PC-3 (cell line): ENCODE data around the gene RNF157. TPM values are rescaled to one million over a fixed set of nuclear protein-coding genes. Genes with fewer than 3 reads are reported as not detected.

Experiments used
- ATAC-seq: fragments of 200-7000 bp; cut with Tn5 transposase; 2 replicates; pipeline ENCODE4 v1.9.1; 2020; ENCODE audit warnings: mild to moderate bottlenecking, moderate library complexity
- BruUV-seq: library from RNA; stranded (reverse); fragments of 400-500 nt; replicated peaks from 2 replicates; lab custom pipeline; 2021; lab: Mats Ljungman, UMichigan
- CTCF ChIA-PET: fragments of 300-600 bp; sonication (Branson Sonifier 250); formaldehyde crosslinking; loops from one replicate; lab custom pipeline; 2022; ENCODE audit warnings: antibody characterized with exemption; lab: Charles Lee
- POLR2A ChIA-PET: fragments of 300-600 bp; sonication (Branson Sonifier 250); formaldehyde crosslinking; loops from one replicate; lab custom pipeline; 2022; ENCODE audit warnings: antibody characterized with exemption; ENCODE audit not compliant: unreplicated experiment; lab: Charles Lee
- DNase-seq: peaks from one replicate; pipeline ENCODE4 v3.0.0-alpha.2; 2015
- H2AFZ ChIP-seq: fragments of 300-600 bp; sonication (generic); 2 replicates; pipeline ENCODE4 v1.6.0; 2016; ENCODE audit warnings: antibody characterized with exemption, low read length
- H3F3A ChIP-seq: fragments of 300-600 bp; sonication (generic); one replicate; pipeline ENCODE4 v1.6.0; 2017; ENCODE audit warnings: antibody characterized with exemption, low read length, control low read depth, mild to moderate bottlenecking; ENCODE audit not compliant: unreplicated experiment
- H3K27ac ChIP-seq: fragments of 300-600 bp; sonication (generic); 2 replicates; pipeline ENCODE4 v1.5.1; 2016; ENCODE audit warnings: mild to moderate bottlenecking, low read length
- H3K27me3 ChIP-seq: fragments of 300-600 bp; sonication (generic); 2 replicates; pipeline ENCODE4 v1.6.1; 2016; ENCODE audit warnings: low read length, mixed read lengths
- H3K36me3 ChIP-seq: fragments of 300-600 bp; sonication (generic); 2 replicates; pipeline ENCODE4 v1.6.1; 2016; ENCODE audit warnings: low read depth, mixed run types, low read length, mixed read lengths
- H3K4me1 ChIP-seq: fragments of 300-600 bp; sonication (generic); 2 replicates; pipeline ENCODE4 v1.5.1; 2016; ENCODE audit warnings: low read length; ENCODE audit not compliant: insufficient read depth
- H3K4me2 ChIP-seq: fragments of 300-600 bp; sonication (generic); 2 replicates; pipeline ENCODE4 v1.6.0; 2016; ENCODE audit warnings: low read length
- H3K4me3 ChIP-seq: fragments of 300-600 bp; sonication (generic); 2 replicates; pipeline ENCODE4 v1.5.1; 2016; ENCODE audit warnings: mild to moderate bottlenecking, low read length, mixed read lengths
- H3K79me2 ChIP-seq: fragments of 300-600 bp; sonication (generic); 2 replicates; pipeline ENCODE4 v1.6.1; 2017; ENCODE audit warnings: low read length, mixed read lengths
- H3K9ac ChIP-seq: fragments of 300-600 bp; sonication (generic); 2 replicates; pipeline ENCODE4 v1.6.0; 2016; ENCODE audit warnings: mild to moderate bottlenecking, low read length
- H3K9me2 ChIP-seq: fragments of 300-600 bp; sonication (generic); replicated peaks from 2 replicates; pipeline ENCODE4 v1.6.1; 2016; ENCODE audit warnings: mixed run types, low read length, mixed read lengths
- H3K9me3 ChIP-seq: fragments of 300-600 bp; sonication (generic); 2 replicates; pipeline ENCODE4 v1.6.1; 2016; ENCODE audit warnings: low read length, mixed read lengths
- H4K20me1 ChIP-seq: fragments of 300-600 bp; sonication (generic); 2 replicates; pipeline ENCODE4 v1.6.1; 2016; ENCODE audit warnings: low read length, mixed read lengths
- EZH2 ChIP-seq: fragments of 300-600 bp; sonication (generic); IDR thresholded peaks from one replicate; pipeline ENCODE4 v1.6.1; 2017; ENCODE audit warnings: antibody characterized with exemption, mild to moderate bottlenecking, low read length; ENCODE audit not compliant: unreplicated experiment
- EZH2phosphoT487 ChIP-seq: fragments of 300-600 bp; sonication (generic); IDR thresholded peaks from 2 replicates; pipeline ENCODE4 v1.6.1; 2018; ENCODE audit warnings: mild to moderate bottlenecking, antibody characterized with exemption, low read length, borderline replicate concordance
- intact Hi-C: fragments of 100-400 bp; cut with micrococcal nuclease; formaldehyde crosslinking; loops from 2 replicates; pipeline ENCODE4 v1.9.0; 2023
- total RNA-seq: library from RNA; depleted of rRNA; stranded (reverse); fragments of >200 nt; gene quantifications from 2 replicates; pipeline ENCODE4 v1.2.3, GENCODE V29; 2014
- TF ChIP-seq, protein P1 (sequence below): fragments of 300-600 bp; sonication (generic); conservative IDR thresholded peaks from 2 replicates; pipeline ENCODE4 v1.5.1; 2017; ENCODE audit warnings: antibody characterized with exemption, low read depth, mild to moderate bottlenecking, low read length

The RNF157 gene
- total RNA-seq, 1 experiment from 2014 or later: 7.4 TPM

DNA sequence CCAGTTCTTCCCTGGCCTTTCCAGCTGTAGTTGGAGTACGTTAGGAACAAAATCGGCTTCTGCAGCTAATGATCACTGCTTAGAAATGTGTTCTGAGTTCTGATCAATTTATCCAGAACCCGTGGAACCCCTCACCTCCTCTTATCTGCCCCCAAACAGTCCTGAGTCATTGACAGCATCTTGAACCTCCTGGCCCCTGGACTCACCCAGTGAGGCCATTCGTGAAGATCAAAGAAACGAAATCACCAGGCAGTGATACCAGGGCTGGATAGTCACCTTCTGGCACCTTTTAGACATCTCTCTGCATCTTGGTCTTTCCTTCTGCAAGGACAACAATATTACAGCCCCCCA is 119.7 kb downstream of the RNF157 start:
- Histone ChIP-seq H3K9ac (no peak overlapping the region), H3K4me1 (peaks cover 4% of the 10 kb centered on the region; the same call in 1 of the 2 replicates), H3K9me2 (no peaks in the 10 kb centered on the region), H3K4me3 (no peak overlapping the region), H3F3A (no peaks in the 10 kb centered on the region), H2AFZ (no peak overlapping the region), H3K79me2 (no peaks in the 10 kb centered on the region), H3K27ac (no peak overlapping the region), H3K4me2 (no peak overlapping the region), H3K9me3 (no peaks in the 10 kb centered on the region), H4K20me1 (no peaks in the 10 kb centered on the region), H3K36me3 (no peaks in the 10 kb centered on the region), H3K27me3 (no peaks in the 10 kb centered on the region)
- CTCF ChIA-PET: interaction anchor here (0.5 to 1.3 kb wide), 4 partner anchors 61 to 178 kb away, joined by 3 to 15 read pairs (median 8); no protein-coding TSS in a partner anchor
- TF ChIP-seq EZH2phosphoT487 (no peak), EZH2 (no peak)
- TF ChIP-seq, protein P1, sequence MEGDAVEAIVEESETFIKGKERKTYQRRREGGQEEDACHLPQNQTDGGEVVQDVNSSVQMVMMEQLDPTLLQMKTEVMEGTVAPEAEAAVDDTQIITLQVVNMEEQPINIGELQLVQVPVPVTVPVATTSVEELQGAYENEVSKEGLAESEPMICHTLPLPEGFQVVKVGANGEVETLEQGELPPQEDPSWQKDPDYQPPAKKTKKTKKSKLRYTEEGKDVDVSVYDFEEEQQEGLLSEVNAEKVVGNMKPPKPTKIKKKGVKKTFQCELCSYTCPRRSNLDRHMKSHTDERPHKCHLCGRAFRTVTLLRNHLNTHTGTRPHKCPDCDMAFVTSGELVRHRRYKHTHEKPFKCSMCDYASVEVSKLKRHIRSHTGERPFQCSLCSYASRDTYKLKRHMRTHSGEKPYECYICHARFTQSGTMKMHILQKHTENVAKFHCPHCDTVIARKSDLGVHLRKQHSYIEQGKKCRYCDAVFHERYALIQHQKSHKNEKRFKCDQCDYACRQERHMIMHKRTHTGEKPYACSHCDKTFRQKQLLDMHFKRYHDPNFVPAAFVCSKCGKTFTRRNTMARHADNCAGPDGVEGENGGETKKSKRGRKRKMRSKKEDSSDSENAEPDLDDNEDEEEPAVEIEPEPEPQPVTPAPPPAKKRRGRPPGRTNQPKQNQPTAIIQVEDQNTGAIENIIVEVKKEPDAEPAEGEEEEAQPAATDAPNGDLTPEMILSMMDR: no peak
- no TSS peak for BruUV-seq
- ATAC-seq: no peak
- intact Hi-C loops: loop anchor here (1.0 kb wide), 3 partner anchors 27 to 159 kb away; no protein-coding TSS in a partner anchor
- POLR2A ChIA-PET: no interaction called here
- DNase-seq: no peak

DNA sequence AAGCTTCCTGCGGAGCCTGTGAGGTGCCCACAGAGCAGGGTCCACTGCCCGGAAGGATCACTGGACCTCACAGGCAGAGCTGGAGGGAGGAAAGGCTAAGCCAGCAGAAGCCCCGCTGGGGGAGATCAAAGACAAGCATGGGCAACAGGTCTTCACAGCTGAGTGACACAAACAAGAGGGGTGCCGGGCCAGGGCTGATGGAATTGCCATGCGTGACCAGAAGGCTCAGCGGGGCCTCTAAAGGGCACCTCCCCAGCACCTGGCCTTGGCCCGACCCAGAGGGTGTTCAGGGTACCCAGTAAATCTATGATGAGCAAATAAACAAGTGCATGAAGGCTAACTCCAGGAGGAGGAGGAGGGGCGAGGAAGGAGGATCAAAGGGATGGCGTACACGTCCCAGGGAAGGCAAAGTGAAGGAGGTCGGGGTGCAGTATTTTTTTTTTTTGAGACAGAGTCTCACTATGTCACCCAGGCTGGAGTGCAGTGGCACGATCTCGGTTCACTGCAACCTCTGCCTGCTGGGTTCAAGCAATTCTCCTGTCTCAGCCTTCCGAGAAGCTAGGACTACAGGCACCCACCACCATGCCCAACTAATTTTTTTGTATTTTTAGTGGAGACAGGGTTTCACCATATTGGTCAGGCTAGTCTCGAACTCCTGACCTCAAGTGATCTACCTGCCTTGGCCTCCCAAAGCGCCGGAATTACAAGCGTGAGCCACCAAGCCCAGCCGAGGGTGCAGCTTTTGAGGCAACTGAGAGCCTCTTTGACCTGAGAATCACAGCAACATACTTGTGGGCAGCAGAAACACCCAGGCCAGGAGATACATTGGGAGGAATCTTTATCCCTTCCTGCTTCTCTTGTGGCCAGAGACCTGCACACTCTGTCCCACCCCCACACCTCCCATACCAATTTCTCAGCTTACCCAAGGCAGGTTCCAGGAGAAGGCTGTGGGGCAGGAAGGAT is 120.6 kb downstream of the RNF157 start:
- no peaks in the 10 kb centered on the region for H3F3A ChIP-seq
- DNase-seq: no peak
- POLR2A ChIA-PET: no interaction called here
- CTCF ChIA-PET: interaction anchor here (0.5 to 0.6 kb wide), 3 partner anchors 66 to 179 kb away, joined by 3 to 5 read pairs (median 4); no protein-coding TSS in a partner anchor
- intact Hi-C loops: no loop called here
- no peaks in the 10 kb centered on the region for H3K36me3 ChIP-seq
- no peak overlapping the region for H3K27ac ChIP-seq
- no peak overlapping the region for H3K9ac ChIP-seq
- H3K27me3 ChIP-seq: no peaks in the 10 kb centered on the region
- H3K4me3 ChIP-seq: no peak overlapping the region
- H3K9me3 ChIP-seq: no peaks in the 10 kb centered on the region
- TF ChIP-seq, protein P1: no peak
- TF ChIP-seq EZH2 (no peak), EZH2phosphoT487 (no peak)
- no peak overlapping the region for H2AFZ ChIP-seq
- ATAC-seq: no peak
- H3K79me2 ChIP-seq: no peaks in the 10 kb centered on the region
- H3K9me2 ChIP-seq: no peaks in the 10 kb centered on the region
- no TSS peak for BruUV-seq
- H3K4me2 ChIP-seq: no peak overlapping the region
- no peaks in the 10 kb centered on the region for H4K20me1 ChIP-seq
- H3K4me1 ChIP-seq: peaks cover 4% of the 10 kb centered on the region; the same call in 1 of the 2 replicates
